OCI-LY3 (cell line): ENCODE measurements around the gene MUCL1.
A peak's percentile ranks its signal among the peaks of the same experiment; 100 is the strongest.

Source experiments
- H2AFZ ChIP-seq: fragments of 200-600, 300-600 bp; shearing (Covaris generic); 2 replicates; pipeline ENCODE4 v1.6.0; 2014; ENCODE audit warnings: antibody characterized with exemption, low read depth, low read length
- H3K27ac ChIP-seq: fragments of 200-600, 300-600 bp; sonication (generic); 2 replicates; pipeline ENCODE4 v1.5.1; 2014; ENCODE audit warnings: mild to moderate bottlenecking, low read length, moderate library complexity, mixed read lengths
- H3K27me3 ChIP-seq: fragments of 200-600, 300-600 bp; sonication (generic); 2 replicates; pipeline ENCODE4 v1.6.1; 2014; ENCODE audit warnings: low read depth, low read length, mixed read lengths
- H3K36me3 ChIP-seq: fragments of 200-600, 300-600 bp; sonication (generic); replicated peaks from 2 replicates; pipeline ENCODE3; 2014; ENCODE audit warnings: low read depth, low read length, mixed read lengths
- H3K4me1 ChIP-seq: fragments of 300-600, 200-600 bp; sonication (generic); 2 replicates; pipeline ENCODE4 v1.6.1; 2014; ENCODE audit warnings: low read length, mixed read lengths
- H3K4me2 ChIP-seq: fragments of 200-600, 300-600 bp; sonication (generic); 2 replicates; pipeline ENCODE4 v1.6.1; 2014; ENCODE audit warnings: low read length, mixed read lengths
- H3K4me3 ChIP-seq: fragments of 300-600, 200-600 bp; sonication (generic); 2 replicates; pipeline ENCODE4 v1.5.1; 2014; ENCODE audit warnings: antibody characterized with exemption, mild to moderate bottlenecking, low read length, moderate library complexity
- H3K79me2 ChIP-seq: fragments of 300-600, 200-600 bp; shearing (Covaris generic); 2 replicates; pipeline ENCODE4 v1.6.1; 2014; ENCODE audit warnings: mild to moderate bottlenecking, low read length, mixed read lengths
- H3K9ac ChIP-seq: fragments of 300-600, 200-600 bp; shearing (Covaris generic); 2 replicates; pipeline ENCODE4 v1.6.0; 2014; ENCODE audit warnings: mild to moderate bottlenecking, low read length, moderate library complexity
- H3K9me3 ChIP-seq: fragments of 200-600, 300-600 bp; shearing (Covaris generic); 2 replicates; pipeline ENCODE4 v1.6.1; 2014; ENCODE audit warnings: low read length, mixed read lengths; ENCODE audit not compliant: insufficient read depth
- H4K20me1 ChIP-seq: fragments of 200-600, 300-600 bp; sonication (generic); 2 replicates; pipeline ENCODE4 v1.6.1; 2016; ENCODE audit warnings: low read length, mixed read lengths; ENCODE audit not compliant: insufficient read depth
- EZH2phosphoT487 ChIP-seq: fragments of 200-600 bp; shearing (Covaris generic); IDR thresholded peaks from 2 replicates; pipeline ENCODE4 v1.6.1; 2018; ENCODE audit warnings: antibody characterized with exemption, mixed run types, low read depth
- TF ChIP-seq, protein P1 (sequence below): fragments of 200-600, 300-600 bp; sonication (generic); IDR thresholded peaks from 2 replicates; pipeline ENCODE4 v1.5.1; 2014; ENCODE audit warnings: antibody characterized with exemption, low read length, low read depth

The MUCL1 gene, protein sequence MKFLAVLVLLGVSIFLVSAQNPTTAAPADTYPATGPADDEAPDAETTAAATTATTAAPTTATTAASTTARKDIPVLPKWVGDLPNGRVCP

DNA sequence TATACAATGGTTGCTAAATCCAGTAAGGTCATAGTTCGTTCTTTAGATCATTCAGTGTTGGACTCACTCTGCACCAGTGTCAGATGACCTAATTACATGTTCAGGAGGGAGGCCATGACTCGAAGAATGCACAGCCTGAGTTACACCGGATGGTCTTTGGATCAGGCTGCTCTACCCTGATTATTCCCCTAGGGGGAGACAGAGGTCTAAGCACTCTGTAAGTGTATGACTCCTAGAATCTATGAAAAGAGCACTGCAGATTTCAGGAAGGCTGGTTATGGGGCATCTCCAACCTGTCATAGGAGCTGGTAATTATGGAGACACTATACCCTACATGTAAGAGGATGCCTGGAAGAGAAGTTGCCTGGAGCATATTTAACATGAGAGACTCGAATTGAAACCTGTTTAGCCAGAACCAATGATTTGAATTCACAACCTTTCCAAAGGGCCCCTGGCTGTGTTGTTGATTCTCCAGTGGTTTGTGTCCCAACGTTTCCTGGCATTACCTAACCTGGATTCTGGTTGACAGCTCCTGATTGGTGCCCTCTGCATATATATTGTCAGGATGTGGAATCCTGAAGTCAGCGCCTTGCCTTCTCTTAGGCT, at the start of gene MUCL1:
TSS of gene MUCL1 (plus strand) at position 584 of the 606 bp plus-strand sequence. CDS start 67 bp downstream, outside the sequence.
- Histone ChIP-seq H3K79me2 (no peaks in the 10 kb centered on the region), H2AFZ (no peak within 1 kb of the TSS), H3K4me3 (no peak within 1 kb of the TSS), H3K9ac (no peak within 1 kb of the TSS), H3K27me3 (no peaks in the 10 kb centered on the region), H3K4me2 (no peak within 1 kb of the TSS), H3K36me3 (no peaks in the 10 kb centered on the region), H3K9me3 (no peaks in the 10 kb centered on the region), H3K4me1 (peaks cover 28% of the 10 kb centered on the region), H3K27ac (no peak within 1 kb of the TSS), H4K20me1 (no peaks in the 10 kb centered on the region)
- no peak for TF ChIP-seq EZH2phosphoT487
- TF ChIP-seq, protein P1, sequence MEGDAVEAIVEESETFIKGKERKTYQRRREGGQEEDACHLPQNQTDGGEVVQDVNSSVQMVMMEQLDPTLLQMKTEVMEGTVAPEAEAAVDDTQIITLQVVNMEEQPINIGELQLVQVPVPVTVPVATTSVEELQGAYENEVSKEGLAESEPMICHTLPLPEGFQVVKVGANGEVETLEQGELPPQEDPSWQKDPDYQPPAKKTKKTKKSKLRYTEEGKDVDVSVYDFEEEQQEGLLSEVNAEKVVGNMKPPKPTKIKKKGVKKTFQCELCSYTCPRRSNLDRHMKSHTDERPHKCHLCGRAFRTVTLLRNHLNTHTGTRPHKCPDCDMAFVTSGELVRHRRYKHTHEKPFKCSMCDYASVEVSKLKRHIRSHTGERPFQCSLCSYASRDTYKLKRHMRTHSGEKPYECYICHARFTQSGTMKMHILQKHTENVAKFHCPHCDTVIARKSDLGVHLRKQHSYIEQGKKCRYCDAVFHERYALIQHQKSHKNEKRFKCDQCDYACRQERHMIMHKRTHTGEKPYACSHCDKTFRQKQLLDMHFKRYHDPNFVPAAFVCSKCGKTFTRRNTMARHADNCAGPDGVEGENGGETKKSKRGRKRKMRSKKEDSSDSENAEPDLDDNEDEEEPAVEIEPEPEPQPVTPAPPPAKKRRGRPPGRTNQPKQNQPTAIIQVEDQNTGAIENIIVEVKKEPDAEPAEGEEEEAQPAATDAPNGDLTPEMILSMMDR, result peak; percentile 89

DNA sequence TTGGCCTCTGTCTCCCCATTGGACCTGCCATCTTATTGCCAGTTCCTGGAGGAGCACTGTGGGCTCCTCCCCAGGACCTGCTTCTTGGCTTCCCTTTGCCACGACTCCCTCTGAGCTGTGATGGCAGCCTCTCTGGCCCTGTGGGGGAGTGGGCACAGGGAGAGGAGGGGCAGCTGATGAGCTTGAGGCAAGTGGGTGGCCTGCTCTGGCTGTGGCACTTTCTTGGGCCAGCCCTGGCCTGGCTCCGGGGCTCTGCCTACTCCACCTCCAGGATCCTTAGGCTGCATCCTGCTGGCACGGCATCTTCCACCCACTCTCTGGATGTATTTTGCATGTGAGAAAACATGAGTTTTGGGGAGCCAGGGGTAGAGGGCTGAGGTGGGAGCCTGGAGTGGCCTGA, 32.6 kb upstream of the MUCL1 start:
- H2AFZ ChIP-seq, result no peak overlapping the region
- H3K4me3 ChIP-seq, result no peak overlapping the region
- H3K4me1 ChIP-seq, result no peaks in the 10 kb centered on the region
- TF ChIP-seq EZH2phosphoT487, result no peak
- TF ChIP-seq, protein P1, result no peak
- H3K27ac ChIP-seq, result no peak overlapping the region
- no peaks in the 10 kb centered on the region for H3K9me3 ChIP-seq
- no peaks in the 10 kb centered on the region for H3K79me2 ChIP-seq
- H4K20me1 ChIP-seq, result no peaks in the 10 kb centered on the region
- H3K36me3 ChIP-seq, result no peaks in the 10 kb centered on the region
- no peak overlapping the region for H3K9ac ChIP-seq
- H3K27me3 ChIP-seq, result no peaks in the 10 kb centered on the region
- H3K4me2 ChIP-seq, result no peak overlapping the region

DNA sequence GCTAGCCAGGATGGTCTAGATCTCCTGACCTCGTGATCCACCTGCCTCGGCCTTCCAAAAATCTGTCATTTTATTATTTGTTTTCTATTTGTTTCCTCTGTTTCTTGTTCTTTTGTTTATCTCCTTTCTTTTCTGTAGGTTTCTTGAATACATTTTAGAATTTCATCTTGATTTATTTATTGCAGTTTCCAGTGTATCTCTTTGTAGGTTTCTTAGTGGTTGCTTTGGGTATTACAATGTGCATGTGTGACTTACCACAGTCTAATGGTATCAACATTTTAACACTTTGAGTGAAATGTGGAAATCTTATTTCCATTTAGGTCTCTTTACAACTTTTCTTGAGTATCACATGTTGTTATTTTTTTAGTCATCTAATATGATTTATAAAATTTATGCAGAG, 29.9 kb upstream of the MUCL1 start:
- no peak overlapping the region for H3K4me3 ChIP-seq
- H3K36me3 ChIP-seq, result no peaks in the 10 kb centered on the region
- H3K4me1 ChIP-seq, result no peaks in the 10 kb centered on the region
- H3K9me3 ChIP-seq, result no peaks in the 10 kb centered on the region
- H4K20me1 ChIP-seq, result no peaks in the 10 kb centered on the region
- no peak overlapping the region for H2AFZ ChIP-seq
- no peaks in the 10 kb centered on the region for H3K27me3 ChIP-seq
- no peak overlapping the region for H3K27ac ChIP-seq
- no peaks in the 10 kb centered on the region for H3K79me2 ChIP-seq
- H3K4me2 ChIP-seq, result no peak overlapping the region
- TF ChIP-seq, protein P1, result no peak
- no peak for TF ChIP-seq EZH2phosphoT487
- no peak overlapping the region for H3K9ac ChIP-seq

DNA sequence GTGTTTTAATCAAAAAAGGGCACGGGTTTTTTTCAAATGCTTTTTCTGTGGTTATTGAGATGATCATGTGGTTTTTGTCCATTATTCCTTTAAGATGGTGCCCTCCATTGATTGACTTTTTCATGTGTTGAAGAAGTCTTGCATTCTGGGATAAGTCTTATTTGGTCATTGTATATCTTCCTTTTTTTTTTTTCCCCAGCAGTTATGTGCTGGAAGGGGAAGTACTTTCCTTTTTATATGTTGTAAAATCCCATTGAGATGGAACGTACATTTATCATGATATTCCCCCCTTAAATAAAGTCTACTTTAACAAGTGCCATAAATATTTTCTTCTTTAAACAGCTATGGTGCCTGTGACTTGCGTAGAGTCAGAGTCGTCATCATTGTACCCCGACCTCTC, 24.8 kb upstream of the MUCL1 start:
- H3K4me1 ChIP-seq, result no peaks in the 10 kb centered on the region
- no peaks in the 10 kb centered on the region for H4K20me1 ChIP-seq
- no peaks in the 10 kb centered on the region for H3K27me3 ChIP-seq
- H3K4me2 ChIP-seq, result no peak overlapping the region
- no peaks in the 10 kb centered on the region for H3K9me3 ChIP-seq
- H3K4me3 ChIP-seq, result no peak overlapping the region
- H3K9ac ChIP-seq, result no peak overlapping the region
- H3K36me3 ChIP-seq, result no peaks in the 10 kb centered on the region
- H2AFZ ChIP-seq, result no peak overlapping the region
- H3K79me2 ChIP-seq, result no peaks in the 10 kb centered on the region
- TF ChIP-seq, protein P1, result no peak
- H3K27ac ChIP-seq, result no peak overlapping the region
